Spinal cord (tissue), 10 donors: ENCODE data around the gene DLX4. TPM values are rescaled to one million over a fixed set of nuclear protein-coding genes. Genes with fewer than 3 reads are reported as not detected.
A peak's percentile ranks its signal among the peaks of the same experiment; 100 is the strongest.

Experiments used
- DNase-seq, 6 donors: peaks; one replicate each; pipeline versions ENCODE4 v3.0.0 to v3.0.0-alpha.2; 2013 to 2015; ENCODE audit warnings: low spot score in 6 of 6, low read depth in 4 of 6
- H3K27ac ChIP-seq: one replicate; pipeline ENCODE4 v1.5.1; 2013; ENCODE audit warnings: low read depth, low read length, control low read depth
- H3K27me3 ChIP-seq: one replicate; pipeline ENCODE4 v1.6.1; 2013; ENCODE audit warnings: low read length; ENCODE audit not compliant: control insufficient read depth, insufficient read depth
- H3K36me3 ChIP-seq: one replicate; pipeline ENCODE4 v1.6.1; 2013; ENCODE audit warnings: low read length; ENCODE audit not compliant: control insufficient read depth, insufficient read depth
- H3K4me1 ChIP-seq: one replicate; pipeline ENCODE4 v1.6.1; 2013; ENCODE audit warnings: low read length; ENCODE audit not compliant: control insufficient read depth, insufficient read depth
- H3K4me3 ChIP-seq: one replicate; pipeline ENCODE4 v1.5.1; 2013; ENCODE audit warnings: low read depth, low read length, control low read depth
- H3K9me3 ChIP-seq: one replicate; pipeline ENCODE4 v1.6.1; 2013; ENCODE audit warnings: low read length; ENCODE audit not compliant: control insufficient read depth, insufficient read depth
- WGBS: methylation state at CpG from one replicate; pipeline ENCODE4 v1.1.5; 2013; ENCODE audit warnings: missing lambda C conversion rate; ENCODE audit not compliant: insufficient coverage; 5-methylcytosine and 5-hydroxymethylcytosine counted together
- polyA plus RNA-seq, 2 donors: library from polyadenylated mRNA; unstranded; fragments of 120-200 nt; gene quantifications; one replicate each; pipeline ENCODE4 v1.2.1, GENCODE V29; 2013; ENCODE audit not compliant: insufficient read length in 2 of 2
- total RNA-seq, 2 donors: library from RNA; depleted of rRNA in 1 of 2; stranded (reverse); fragments of 120-200 nt in 1 of 2; fragments of >200 nt in 1 of 2; gene quantifications; one replicate each; pipeline versions ENCODE4 v1.2.3 to v1.2.4, GENCODE V29; 2013 to 2014
- donor health status: healthy.

The DLX4 gene
- total and polyA plus RNA-seq, 4 donors = 0.42 TPM; not detected in 3

DNA sequence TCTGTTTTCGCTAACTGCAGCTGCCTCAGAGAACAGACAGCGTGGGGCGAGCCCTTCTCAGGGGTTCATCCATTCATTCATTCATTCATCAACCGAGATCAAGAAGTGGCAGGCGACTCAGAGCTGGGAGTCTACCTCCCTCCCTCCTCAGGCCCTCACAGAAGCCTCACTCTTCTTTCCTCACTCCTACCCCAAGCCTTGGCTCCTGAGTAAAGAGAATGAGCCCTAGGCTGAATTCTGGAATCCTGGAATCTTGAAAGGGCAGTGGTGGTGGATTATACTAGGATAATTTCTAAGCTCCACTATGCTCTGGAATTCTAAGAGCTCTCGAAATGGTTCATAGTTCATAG, 28.3 kb downstream of the DLX4 start:
- Histone ChIP-seq H3K4me3 (no peak overlapping the region), H3K4me1 (peaks cover 44% of the 10 kb centered on the region), H3K27me3 (peaks cover 86% of the 10 kb centered on the region), H3K27ac (no peak overlapping the region), H3K9me3 (no peaks in the 10 kb centered on the region), H3K36me3 (no peaks in the 10 kb centered on the region)
- DNase-seq = no peak
- WGBS = 26% methylated on average over 4 of the region's 6 CpGs

- H3K36me3 ChIP-seq = no peaks in the 10 kb centered on the region
- 54% methylated on average over 14 of the region's 20 CpGs for WGBS
Measured at GRCh38 chr17:49997773-49998703, 29.0 kb downstream of the DLX4 start.

DNA sequence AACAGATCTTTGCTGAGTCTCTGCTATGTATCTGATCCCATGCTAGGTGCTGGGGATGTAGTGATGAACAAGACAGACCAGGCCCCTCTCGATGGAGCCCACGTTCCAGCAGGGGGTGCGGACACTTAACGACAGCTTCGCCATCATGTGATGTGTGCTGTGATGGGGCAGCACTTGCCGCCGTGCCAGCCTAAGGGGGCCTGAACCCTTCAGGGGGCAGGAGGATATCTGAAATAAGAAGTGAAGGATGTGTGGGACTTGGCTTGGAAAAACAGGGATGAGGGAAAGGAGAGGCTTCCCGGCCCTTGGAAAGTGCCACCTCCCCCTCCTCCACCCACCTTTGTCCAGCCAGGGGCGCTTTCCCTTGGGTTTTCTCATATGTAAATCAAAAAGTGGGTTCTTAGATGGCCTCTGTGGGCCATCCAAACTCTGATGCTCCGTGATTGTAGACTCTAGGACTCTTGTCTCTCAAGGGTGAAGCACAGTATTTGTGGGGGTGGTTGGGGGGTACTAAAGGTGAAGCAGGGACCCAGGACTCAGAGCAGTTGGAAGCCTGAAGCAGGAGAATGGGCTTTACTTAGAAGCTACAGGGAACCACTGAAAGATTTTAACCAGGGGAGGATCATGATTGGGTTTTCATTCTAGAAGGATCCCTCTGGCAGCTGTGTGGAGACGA, 30.0 kb downstream of the DLX4 start:
- Histone ChIP-seq H3K9me3 (no peaks in the 10 kb centered on the region), H3K27me3 (peaks cover 74% of the 10 kb centered on the region), H3K27ac (no peak overlapping the region), H3K4me3 (no peak overlapping the region), H3K4me1 (peaks cover 36% of the 10 kb centered on the region), H3K36me3 (no peaks in the 10 kb centered on the region)
- WGBS = 55% methylated on average over 9 of the region's 11 CpGs
- DNase-seq = no peak

More at GRCh38 chr17:49997773-49998703, 29.0 kb downstream of the DLX4 start:
- Histone ChIP-seq H3K4me3 (no peak overlapping the region), H3K9me3 (no peaks in the 10 kb centered on the region), H3K27ac (no peak overlapping the region), H3K27me3 (peaks cover 78% of the 10 kb centered on the region), H3K4me1 (peaks cover 41% of the 10 kb centered on the region)
- DNase-seq = peak; percentile 60 to 95 (median 77)

DNA sequence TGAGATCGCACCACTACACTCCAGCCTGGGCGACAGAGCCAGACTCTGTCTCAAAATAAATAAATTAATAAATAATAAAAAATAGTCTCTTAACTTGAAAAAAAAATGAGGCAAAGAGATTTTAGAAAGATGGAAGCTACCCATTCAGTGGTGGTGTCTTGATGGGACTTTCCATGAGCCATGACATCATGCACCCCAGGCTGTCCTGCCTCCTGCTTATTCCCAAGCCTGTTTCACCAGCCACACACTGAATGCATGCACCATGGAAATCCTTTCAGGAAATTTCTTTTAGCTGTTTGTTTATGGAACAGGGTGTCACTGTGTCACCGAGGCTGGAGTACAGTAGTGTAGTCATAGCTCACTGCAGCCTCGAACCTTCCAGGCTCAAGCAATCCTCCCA, 34.9 kb downstream of the DLX4 start:
- Histone ChIP-seq H3K36me3 (no peaks in the 10 kb centered on the region), H3K4me1 (no peaks in the 10 kb centered on the region), H3K27ac (no peak overlapping the region), H3K27me3 (peaks cover 32% of the 10 kb centered on the region), H3K4me3 (no peak overlapping the region), H3K9me3 (peaks cover 1% of the 10 kb centered on the region)
- no peak for DNase-seq
- no CpG with 5 or more reads among the region's 4 CpGs for WGBS

- H3K36me3 ChIP-seq = no peaks in the 10 kb centered on the region
- no peaks in the 10 kb centered on the region for H3K4me1 ChIP-seq
- DNase-seq = no peak
- WGBS = 67% methylated on average over 2 of the region's 2 CpGs
- peaks cover 8% of the 10 kb centered on the region for H3K9me3 ChIP-seq
- H3K4me3 ChIP-seq = no peak overlapping the region
- peaks cover 2% of the 10 kb centered on the region for H3K27me3 ChIP-seq
- no peak overlapping the region for H3K27ac ChIP-seq
Measured at GRCh38 chr17:50009282-50009681, 40.3 kb downstream of the DLX4 start.

GRCh38 chr17:50013079-50013478, 44.1 kb downstream of the DLX4 start:
- WGBS = no CpG with 5 or more reads among the region's 2 CpGs
- peaks cover 2% of the 10 kb centered on the region for H3K27me3 ChIP-seq
- peaks cover 10% of the 10 kb centered on the region for H3K9me3 ChIP-seq

DNA sequence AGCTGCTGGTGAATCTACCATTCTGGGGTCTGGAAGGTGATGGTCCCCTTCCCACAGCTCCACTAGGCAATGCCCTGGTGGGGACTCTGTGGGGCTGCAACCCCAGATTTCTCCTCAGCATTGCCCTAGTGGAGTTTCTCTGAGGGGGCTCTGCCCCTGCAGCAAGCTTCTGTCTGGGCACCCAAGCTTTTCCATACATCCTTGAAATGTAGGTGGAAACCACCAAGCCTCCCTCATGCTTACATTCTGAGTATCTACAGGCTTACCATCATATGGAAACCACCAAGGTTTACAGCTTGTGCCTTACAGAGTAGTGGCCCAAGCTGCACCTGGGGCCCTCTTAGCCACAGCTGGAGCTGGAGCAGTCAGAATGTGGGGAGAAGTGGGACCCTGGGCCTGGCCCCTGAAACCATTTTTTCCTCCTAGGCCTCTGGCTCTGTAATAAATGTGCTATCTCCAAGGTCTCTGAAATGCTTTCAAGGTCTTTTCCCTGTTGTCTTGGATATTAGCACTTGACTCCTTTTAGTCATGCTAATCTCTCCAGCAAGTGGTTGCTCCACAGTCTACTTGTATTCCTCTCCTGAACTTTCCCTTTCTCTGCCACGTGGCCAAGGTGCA, 45.6 kb downstream of the DLX4 start:
- 0% methylated on average over 1 of the region's 1 CpG for WGBS
- Histone ChIP-seq H3K27me3 (no peaks in the 10 kb centered on the region), H3K27ac (no peak overlapping the region), H3K36me3 (no peaks in the 10 kb centered on the region), H3K9me3 (peaks cover 5% of the 10 kb centered on the region), H3K4me1 (no peaks in the 10 kb centered on the region), H3K4me3 (no peak overlapping the region)
- DNase-seq = no peak

More at GRCh38 chr17:50013079-50013478, 44.1 kb downstream of the DLX4 start:
- Histone ChIP-seq H3K36me3 (no peaks in the 10 kb centered on the region), H3K27ac (no peak overlapping the region), H3K4me3 (no peak overlapping the region), H3K4me1 (no peaks in the 10 kb centered on the region)
- DNase-seq = no peak

- Histone ChIP-seq H3K4me1 (no peaks in the 10 kb centered on the region), H3K27ac (no peak overlapping the region), H3K4me3 (no peak overlapping the region), H3K27me3 (no peaks in the 10 kb centered on the region), H3K9me3 (peaks cover 3% of the 10 kb centered on the region), H3K36me3 (no peaks in the 10 kb centered on the region)
- DNase-seq = no peak
- 90% methylated on average over 2 of the region's 2 CpGs for WGBS
Measured at GRCh38 chr17:50015146-50015545, 46.2 kb downstream of the DLX4 start.

GRCh38 chr17:50018909-50019308, 49.9 kb downstream of the DLX4 start:
- no peak for DNase-seq
- Histone ChIP-seq H3K27ac (no peak overlapping the region), H3K27me3 (no peaks in the 10 kb centered on the region), H3K36me3 (no peaks in the 10 kb centered on the region), H3K4me1 (no peaks in the 10 kb centered on the region), H3K9me3 (peaks cover 3% of the 10 kb centered on the region), H3K4me3 (no peak overlapping the region)
- no CpG with 5 or more reads among the region's 1 CpG for WGBS
